ENCODE measurements around the gene CARS1. TPM values are rescaled to one million over a fixed set of nuclear protein-coding genes. Genes with fewer than 3 reads are reported as not detected.

CARS1 gene
- total RNA-seq, 1 donor from 2014 or later, result 63.1 TPM

DNA sequence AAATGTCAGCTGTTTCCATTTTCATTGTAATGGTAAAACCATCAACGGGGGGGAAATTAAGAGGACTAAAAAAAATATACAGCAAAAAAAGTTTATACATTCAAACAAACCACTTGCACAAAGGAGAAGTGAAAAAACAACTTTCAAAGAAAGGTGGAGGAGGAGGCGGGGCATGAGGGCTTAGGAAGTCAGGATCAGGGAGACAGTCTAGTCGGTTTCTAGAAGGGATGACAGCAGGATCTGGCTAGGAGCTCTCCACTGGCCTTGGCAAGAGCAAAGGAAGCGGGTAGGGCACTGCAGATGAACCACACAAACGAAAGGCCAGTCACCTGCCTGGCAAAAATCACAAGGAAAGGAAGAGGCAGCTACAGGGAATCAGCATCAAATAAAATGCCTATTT, 96.1 kb downstream of the CARS1 start:
- intact Hi-C loops (cut with micrococcal nuclease), result no loop called here
- no peak for DNase-seq
- peak overlapping the region; percentile 39 for H3K27ac Mint-ChIP-seq
- no peaks in the 10 kb centered on the region for H3K27me3 Mint-ChIP-seq
- peaks cover 26% of the 10 kb centered on the region for H3K4me1 Mint-ChIP-seq
- H3K9me3 Mint-ChIP-seq, result no peaks in the 10 kb centered on the region
- no peak overlapping the region for H3K4me3 Mint-ChIP-seq
- H3K36me3 Mint-ChIP-seq (ENCODE audit: low read depth), result peaks cover 82% of the 10 kb centered on the region

DNA sequence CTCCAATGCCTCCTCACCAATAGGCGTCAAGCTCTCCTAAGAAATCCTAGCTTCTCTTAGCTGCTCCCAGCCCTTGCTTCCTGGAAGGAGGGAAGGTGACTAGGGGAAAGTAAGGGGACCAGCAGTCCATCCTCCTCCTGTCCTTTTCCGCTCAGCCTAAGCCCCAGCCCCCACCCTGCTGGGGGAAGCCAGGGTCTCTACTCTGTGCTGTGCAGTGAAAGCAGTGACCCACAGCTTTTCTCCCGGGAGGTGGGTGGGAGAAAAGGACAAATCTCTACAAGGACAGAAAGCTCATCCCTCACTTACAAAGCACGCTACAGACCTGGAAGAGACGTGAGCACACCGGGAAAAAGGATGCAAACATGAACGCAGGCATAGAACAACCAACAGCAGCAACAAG, 97.1 kb downstream of the CARS1 start:
- Mint-ChIP-seq H3K4me1 (peaks cover 28% of the 10 kb centered on the region), H3K27ac (no peak overlapping the region), H3K36me3 (ENCODE audit: low read depth) (peaks cover 82% of the 10 kb centered on the region), H3K4me3 (no peak overlapping the region), H3K9me3 (no peaks in the 10 kb centered on the region), H3K27me3 (no peaks in the 10 kb centered on the region)
- DNase-seq, result no peak
- intact Hi-C loops (cut with micrococcal nuclease), result no loop called here

DNA sequence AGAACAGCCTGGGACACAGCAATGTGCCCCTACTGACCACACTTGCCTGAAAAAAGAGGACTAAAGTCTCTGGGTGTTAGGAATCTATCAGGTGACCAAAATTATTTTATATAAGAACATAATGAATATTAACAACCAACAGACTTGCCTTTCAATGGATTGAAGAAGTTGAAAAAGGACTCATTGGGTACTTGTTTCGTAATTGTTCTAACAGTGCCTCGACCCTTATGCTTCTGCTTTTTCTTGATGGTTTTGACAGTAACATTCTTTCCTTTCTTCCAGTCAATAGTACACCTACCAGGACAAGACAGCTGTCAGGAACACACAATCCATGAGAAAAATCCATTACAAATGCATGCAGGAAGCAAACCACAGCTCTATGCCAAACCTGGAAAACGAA, 99.0 kb downstream of the CARS1 start:
- H3K27ac Mint-ChIP-seq, result no peak overlapping the region
- H3K4me3 Mint-ChIP-seq, result no peak overlapping the region
- intact Hi-C loops (cut with micrococcal nuclease), result no loop called here
- H3K4me1 Mint-ChIP-seq, result peaks cover 31% of the 10 kb centered on the region
- peaks cover 79% of the 10 kb centered on the region for H3K36me3 Mint-ChIP-seq (ENCODE audit: low read depth)
- no peaks in the 10 kb centered on the region for H3K27me3 Mint-ChIP-seq
- no peaks in the 10 kb centered on the region for H3K9me3 Mint-ChIP-seq
- DNase-seq, result no peak

DNA sequence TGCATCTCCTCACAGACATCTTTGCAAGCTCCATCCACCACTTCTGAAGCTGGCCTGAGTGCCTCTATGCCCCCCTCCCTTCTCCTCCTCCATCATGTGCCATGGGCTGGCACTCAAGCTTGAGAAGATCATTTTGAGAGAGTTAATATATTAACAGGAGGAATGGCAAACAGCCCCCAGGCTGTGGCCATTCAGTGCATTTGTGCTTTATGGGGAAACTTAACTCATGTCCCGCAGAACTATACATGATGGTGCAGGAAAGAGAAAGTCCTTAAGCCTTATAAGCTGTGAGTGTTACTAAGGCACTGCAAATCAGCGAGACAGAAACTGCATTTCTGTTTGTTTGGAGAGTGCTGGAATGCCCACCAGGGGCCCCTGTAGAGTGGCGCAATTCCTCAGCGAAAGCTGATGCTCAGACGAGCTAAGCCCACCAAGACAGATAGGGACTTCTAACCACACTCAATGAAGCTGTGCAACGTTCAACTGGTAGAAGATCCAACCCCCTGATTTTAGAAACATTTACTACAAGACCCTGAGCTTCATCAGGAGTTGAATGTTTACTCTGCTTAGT, 101.2 kb downstream of the CARS1 start:
- no peak overlapping the region for H3K27ac Mint-ChIP-seq
- H3K4me1 Mint-ChIP-seq, result peaks cover 40% of the 10 kb centered on the region
- no peak overlapping the region for H3K4me3 Mint-ChIP-seq
- intact Hi-C loops (cut with micrococcal nuclease), result no loop called here
- no peak for DNase-seq
- no peaks in the 10 kb centered on the region for H3K27me3 Mint-ChIP-seq
- H3K36me3 Mint-ChIP-seq (ENCODE audit: low read depth), result peaks cover 81% of the 10 kb centered on the region
- no peaks in the 10 kb centered on the region for H3K9me3 Mint-ChIP-seq

DNA sequence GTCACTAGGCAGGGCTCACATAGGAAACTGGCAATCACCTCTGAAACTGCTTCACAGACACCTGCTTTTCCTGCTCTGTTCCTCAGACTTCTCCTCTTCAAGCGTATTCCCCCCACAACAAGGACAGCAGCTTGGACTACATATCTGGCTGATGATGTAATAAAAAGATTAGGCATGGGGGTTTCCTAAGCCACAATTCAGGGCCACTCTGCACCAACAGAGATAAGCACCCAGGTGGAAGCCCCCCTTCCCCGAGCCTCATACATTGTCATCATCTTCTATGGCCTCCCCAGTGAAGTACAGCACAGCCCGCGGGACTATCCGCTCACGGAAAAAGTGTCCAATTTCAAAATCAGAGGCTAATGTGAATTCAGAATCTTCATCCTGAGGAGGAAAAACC, 103.0 kb downstream of the CARS1 start:
- no peaks in the 10 kb centered on the region for H3K27me3 Mint-ChIP-seq
- intact Hi-C loops (cut with micrococcal nuclease), result no loop called here
- peaks cover 81% of the 10 kb centered on the region for H3K36me3 Mint-ChIP-seq (ENCODE audit: low read depth)
- peaks cover 37% of the 10 kb centered on the region for H3K4me1 Mint-ChIP-seq
- no peaks in the 10 kb centered on the region for H3K9me3 Mint-ChIP-seq
- DNase-seq, result no peak
- no peak overlapping the region for H3K4me3 Mint-ChIP-seq
- peak overlapping the region; percentile 5 for H3K27ac Mint-ChIP-seq

DNA sequence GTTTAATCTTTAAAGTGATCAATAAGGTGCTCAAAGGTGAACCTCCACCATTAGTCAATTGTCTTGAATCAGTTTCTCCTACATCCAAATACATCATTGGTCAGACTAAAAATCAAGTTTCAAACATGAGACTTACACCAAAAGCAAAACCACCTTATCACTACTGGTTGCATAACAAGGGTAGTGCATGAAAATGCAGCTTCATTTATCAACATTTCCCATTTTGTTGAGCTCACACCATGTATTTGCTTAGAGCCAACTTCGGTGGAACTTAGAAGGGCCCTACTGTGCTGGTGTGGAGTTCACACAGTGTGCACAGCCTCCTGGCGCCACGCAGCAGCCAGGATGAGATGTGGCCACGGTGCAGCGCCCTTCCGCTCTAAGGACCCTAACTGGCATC, 104.9 kb downstream of the CARS1 start:
- peaks cover 84% of the 10 kb centered on the region for H3K36me3 Mint-ChIP-seq (ENCODE audit: low read depth)
- no peak overlapping the region for H3K4me3 Mint-ChIP-seq
- H3K4me1 Mint-ChIP-seq, result peaks cover 44% of the 10 kb centered on the region
- H3K9me3 Mint-ChIP-seq, result no peaks in the 10 kb centered on the region
- H3K27me3 Mint-ChIP-seq, result no peaks in the 10 kb centered on the region
- no peak for DNase-seq
- intact Hi-C loops (cut with micrococcal nuclease), result no loop called here
- peak overlapping the region; percentile 23 for H3K27ac Mint-ChIP-seq

DNA sequence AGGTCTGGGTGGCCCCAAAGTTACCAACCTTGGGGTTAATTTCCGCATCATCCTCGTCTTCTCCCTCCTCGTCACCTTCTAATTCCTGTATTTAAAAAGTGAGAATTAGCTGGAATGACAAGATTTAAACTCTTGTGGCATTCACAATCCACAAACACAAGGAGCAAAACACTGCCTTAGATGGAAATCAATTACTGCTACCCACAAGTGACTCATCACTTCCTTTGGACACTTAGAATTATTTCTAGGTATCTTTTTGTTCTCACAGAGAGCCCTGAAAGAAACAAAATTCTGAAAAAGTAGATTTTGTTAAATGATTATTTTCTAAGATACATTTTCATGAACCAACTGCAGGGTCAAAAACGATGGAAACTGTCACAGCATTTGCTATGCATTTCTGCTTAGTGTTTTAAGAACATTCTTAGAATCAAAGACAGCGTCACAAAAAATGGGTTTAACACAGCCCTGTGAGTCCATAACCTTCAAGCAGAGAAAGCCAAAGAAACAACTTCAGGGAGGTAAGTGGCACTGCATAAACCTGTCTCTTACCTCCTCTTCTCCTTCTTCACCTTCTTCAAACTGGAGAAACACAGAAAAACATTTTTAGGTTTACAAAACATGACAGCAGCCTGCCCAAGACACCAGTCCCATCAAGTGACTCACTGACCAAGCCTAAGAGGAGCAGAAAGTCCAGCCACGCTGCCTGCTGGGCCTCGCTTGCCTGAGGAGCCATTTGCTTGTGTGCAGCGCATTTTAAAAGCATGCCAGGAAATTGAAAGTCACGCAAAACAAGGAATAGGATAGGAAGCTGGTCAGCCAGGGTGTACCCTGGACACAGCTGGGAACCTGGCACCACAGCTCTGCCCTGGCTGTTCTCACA, 105.8 kb downstream of the CARS1 start:
- Mint-ChIP-seq H3K27ac (peak overlapping the region; percentile 49), H3K4me3 (no peak overlapping the region), H3K36me3 (ENCODE audit: low read depth) (peaks cover 82% of the 10 kb centered on the region), H3K4me1 (peaks cover 49% of the 10 kb centered on the region), H3K27me3 (no peaks in the 10 kb centered on the region), H3K9me3 (no peaks in the 10 kb centered on the region)
- intact Hi-C loops (cut with micrococcal nuclease), result no loop called here
- DNase-seq, result no peak

Other genes starting within 250 kb of the CARS1 start
- 1.8 and 2.0 TPM in 2 replicates for gene CDKN1C, start 171.6 kb downstream of the CARS1 start, total RNA-seq
- 25.5 and 26.7 TPM in 2 replicates for gene PHLDA2, start 128.0 kb downstream of the CARS1 start, total RNA-seq
- 263 and 272 TPM in 2 replicates for gene NAP1L4, start 65.1 kb downstream of the CARS1 start, total RNA-seq
- gene OSBPL5, start 107.9 kb upstream of the CARS1 start, total RNA-seq, result 2.3 and 3.4 TPM in 2 replicates
- gene MRGPRG, start 161.4 kb upstream of the CARS1 start, total RNA-seq, result not detected in 2 replicates
- gene MRGPRE, start 175.0 kb upstream of the CARS1 start, total RNA-seq, result not detected in 2 replicates